Left colon (tissue), 2 donors: ENCODE results near the gene TIMM44. TPM values are rescaled to one million over a fixed set of nuclear protein-coding genes. Genes with fewer than 3 reads are reported as not detected.
"Not testable (repeated sequence)": the region's sequence is repeated elsewhere in the genome, so short reads cannot be mapped to it uniquely, and the experiment has no call there.

Experiments
- ATAC-seq: fragments of 200-7000 bp; cut with Tn5 transposase; one replicate; pipeline ENCODE4 v1.9.1; 2020; ENCODE audit warnings: mild to moderate bottlenecking, moderate library complexity
- DNase-seq, 2 donors: peaks; one replicate each; pipeline ENCODE4 v3.0.0-alpha.2; 2020
- intact Hi-C, 2 donors: fragments of 100-400 bp; cut with DNase I in 1 of 2; cut with micrococcal nuclease in 1 of 2; formaldehyde crosslinking; loops; one replicate each; pipeline versions ENCODE4 v1.11.2 to v1.14.0; 2022; cut with DNase I, micrococcal nuclease
- total RNA-seq, 2 donors: library from RNA; stranded (reverse); fragmentation: NEBNext Ultra II Directional; extraction: Animal tissue kit (Norgen Biotek cat#: 25700); gene quantifications; one replicate each; pipeline ENCODE4 v1.2.1, GENCODE V29; 2021
- donor health status: DM: no; HTN: no; CAD: no.
- donor health status: DM: yes; HTN: yes; CAD: no.

Gene TIMM44
- total RNA-seq, 2 donors from 2014 or later = 54.1 to 69.1 TPM

DNA sequence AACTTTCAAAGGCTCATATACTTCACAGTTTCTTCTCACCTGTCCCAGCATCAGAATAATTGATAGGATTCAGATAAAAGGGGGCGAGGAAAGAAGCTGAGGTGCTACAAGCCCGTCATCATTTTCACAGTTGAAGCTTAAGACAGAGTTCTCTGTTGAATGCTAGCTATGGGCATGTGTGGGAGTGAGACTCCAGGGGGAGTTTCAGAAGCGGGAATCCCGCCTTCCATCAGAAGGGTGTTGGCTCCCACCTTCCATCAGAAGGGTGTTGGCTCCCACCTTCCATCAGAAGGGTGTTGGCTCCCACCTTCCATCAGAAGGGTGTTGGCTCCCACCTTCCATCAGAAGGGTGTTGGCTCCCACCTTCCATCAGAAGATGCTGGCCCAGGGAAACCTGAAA, 17.6 kb upstream of the TIMM44 start:
- DNase-seq, ATAC-seq, intact Hi-C loops: not testable (repeated sequence)

DNA sequence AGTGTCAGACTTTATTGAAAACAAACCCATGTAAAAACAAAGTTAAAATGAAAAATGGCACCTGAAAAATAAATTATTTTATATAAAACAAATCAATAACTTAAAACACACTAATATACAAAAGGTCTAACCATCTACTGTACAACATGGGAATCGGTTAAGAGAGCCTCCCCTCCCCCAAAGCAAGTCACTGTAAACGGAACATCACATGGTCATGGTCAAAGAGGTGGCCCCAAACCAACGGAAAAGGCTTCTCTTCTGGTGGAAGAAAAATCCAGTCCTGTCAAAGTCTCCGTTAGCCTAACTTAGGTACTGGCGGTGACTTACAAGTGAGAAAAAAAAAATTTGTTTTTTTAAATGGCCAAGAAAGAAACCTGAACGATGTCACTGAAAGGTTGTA, 15.7 kb upstream of the TIMM44 start:
- no peak for ATAC-seq
- DNase-seq = no peak
- intact Hi-C loops = no loop called here

DNA sequence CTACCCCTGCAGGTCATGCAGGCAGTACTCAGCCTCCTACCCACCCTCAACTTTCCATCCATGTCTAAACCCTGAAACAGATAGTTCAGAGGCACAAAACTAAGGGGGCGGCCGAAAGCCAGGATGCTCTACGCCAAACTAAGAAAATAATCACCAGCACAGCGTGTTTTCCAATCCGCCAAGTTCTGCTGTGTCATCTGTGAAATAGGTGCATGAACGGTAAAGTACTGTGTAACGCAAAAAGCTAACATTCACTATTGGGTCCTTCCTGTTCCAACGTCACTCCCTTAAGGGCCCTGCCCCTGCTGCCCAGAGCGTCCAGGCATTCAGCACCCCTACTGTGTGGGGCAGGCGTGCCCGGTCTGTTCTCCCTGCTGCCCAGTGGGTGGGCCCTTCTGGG, 12.2 kb upstream of the TIMM44 start:
- ATAC-seq = peak; percentile 15
- DNase-seq = no peak
- intact Hi-C loops = no loop called here

DNA sequence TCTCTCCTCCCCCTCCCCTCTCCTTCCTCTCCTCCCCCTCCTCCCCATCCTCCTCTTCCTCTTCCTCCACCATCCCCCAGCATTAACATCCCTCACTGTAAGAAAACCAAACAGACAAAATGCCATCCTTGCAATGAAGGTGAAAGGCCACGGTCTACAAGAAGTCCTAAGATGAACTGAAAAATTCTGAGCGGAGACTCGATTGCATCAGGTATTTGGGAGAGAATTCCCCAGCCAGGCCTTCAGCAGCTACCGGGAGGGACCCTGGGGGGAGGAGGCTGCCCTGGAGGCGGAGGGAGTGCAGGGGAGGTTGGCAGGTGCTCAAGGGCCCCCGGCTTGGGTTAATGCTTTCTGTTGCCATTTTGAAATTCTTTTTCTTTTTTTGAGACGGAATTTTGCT, 10.1 kb upstream of the TIMM44 start:
- intact Hi-C loops = no loop called here
- no peak for DNase-seq
- ATAC-seq = no peak

DNA sequence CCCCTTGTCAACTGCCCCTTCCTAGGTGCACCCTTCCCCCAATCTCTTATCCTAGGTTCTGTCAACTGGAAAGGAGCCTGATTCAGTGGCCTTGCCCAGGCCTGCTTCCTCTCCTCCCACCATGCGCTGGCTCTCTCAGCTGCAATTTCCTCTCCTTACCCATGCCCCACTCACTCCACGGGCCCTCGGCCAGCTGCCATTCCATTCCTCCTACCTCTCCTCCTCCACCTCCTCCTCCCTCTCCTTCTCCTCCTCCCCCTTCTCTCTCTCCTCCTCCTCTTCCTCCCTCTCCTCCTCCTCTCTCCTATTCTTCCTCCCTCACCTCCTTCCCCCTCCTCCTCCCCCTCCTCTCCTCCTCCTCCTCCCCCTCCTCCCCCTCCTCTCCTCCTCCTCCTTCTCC, 9.6 kb upstream of the TIMM44 start:
- ATAC-seq (no peak), DNase-seq (no peak)
- intact Hi-C loops = no loop called here

DNA sequence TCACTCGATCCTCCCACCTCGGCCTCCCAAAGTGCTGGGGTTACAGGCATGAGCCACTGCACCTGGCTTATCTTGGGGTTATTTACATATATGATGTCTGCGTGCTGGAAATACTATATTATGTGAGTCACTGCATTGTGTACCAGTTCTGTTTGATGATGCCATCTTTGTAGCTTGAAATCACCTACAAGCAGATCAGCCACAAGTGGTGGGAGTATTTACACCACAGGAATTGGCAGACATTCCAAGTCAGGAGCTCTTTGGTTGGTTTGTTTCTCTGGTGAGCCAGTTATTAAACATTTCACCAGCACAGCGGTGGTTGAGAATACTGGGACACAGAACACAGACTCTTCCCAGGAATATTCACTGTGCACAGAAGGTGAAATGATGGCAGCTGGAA, 4.5 kb upstream of the TIMM44 start:
- intact Hi-C loops = loop anchor here in 1 of 2 donors (5.0 kb wide), 1 partner anchor 54 kb away; no protein-coding TSS in a partner anchor
- no peak for ATAC-seq
- no peak for DNase-seq

DNA sequence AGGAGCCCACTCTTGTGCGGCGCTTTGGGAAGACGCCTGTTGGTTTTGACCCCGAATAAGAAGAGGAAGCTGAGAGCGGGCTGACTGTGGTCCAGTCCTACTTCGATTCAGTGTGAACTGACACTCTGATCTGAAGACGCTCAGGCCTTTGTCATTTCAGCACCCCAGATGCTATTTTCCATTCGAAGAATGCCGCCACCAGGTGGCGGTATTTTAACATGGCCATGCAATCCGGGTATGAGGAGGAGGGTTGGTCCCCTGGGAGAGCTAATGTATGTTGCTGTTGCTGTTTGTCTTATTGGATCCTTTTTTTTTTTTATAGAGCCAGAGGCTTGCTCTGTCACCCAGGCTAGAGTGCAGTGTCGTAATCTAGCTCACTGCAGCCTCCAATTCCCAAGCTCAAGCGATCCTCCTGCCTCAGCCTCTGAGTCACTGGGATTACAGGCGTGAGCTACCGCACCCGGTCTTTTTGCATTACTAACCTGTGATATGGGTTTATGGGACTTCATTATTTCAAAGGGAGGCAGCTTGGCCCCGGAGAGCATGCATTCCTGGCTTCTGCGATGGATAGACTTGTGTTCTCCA, 803 bp upstream of the TIMM44 start:
- intact Hi-C loops = no loop called here
- ATAC-seq = peak; percentile 60
- DNase-seq = peak; percentile 83 to 95

DNA sequence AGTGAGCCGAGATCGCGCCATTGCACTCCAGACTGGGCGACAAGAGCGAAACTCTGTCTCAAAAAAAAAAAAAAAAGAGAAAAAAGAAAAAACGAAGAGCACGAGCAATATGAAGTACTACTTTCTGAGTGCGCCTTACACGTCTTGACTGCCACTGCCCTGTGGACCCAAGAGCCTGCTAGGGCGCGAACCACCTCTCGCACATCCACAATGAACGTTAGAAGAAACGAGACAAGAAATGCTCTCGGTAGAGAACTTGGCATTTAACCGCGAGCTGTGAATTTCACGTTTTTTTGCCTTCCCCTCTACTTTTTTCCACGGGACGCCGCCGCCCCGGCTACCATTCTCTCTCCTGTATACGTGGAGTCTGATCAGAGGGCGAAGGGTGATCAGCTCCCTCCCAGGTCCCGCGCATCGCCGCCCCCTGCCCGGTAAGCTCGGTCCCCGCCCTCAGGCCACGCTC, 454 bp downstream of the TIMM44 start:
- intact Hi-C loops = no loop called here
- DNase-seq (peak in 1 of 2 donors; percentile 11), ATAC-seq (peak; percentile 31)

DNA sequence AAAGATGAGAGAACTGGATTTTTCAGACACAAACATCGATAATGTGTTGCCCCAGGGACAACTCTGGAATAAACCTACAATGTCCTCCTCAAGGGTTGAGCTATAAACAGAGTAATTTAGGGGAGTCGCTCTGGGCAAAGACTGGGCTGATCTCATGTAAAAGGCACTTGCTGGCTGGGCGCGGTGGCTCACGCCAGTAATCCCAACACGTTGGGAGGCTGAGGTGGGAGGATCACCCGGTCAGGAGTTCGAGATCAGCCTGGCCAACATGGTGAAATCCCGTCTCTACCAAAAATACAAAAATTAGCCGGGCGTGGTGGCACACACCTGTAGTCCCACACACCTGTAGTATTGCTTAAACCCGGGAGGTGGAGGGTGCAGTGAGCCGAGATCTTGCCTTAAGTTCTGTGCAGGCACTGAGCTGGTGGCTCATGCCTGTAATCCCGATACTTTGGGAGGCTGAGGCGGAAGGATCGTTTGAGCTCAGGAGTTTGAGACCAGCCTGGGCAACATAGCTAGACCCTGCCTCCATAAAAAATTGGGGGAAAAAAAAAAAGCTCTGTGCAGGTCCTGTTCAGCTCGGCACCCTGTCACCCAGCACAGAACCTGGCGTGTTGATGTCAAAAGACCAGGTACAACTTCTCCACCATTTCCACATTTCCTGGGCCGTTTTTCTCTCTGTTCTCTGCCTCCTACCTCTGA, 1.4 kb downstream of the TIMM44 start:
- DNase-seq (no peak), ATAC-seq (no peak)
- intact Hi-C loops = no loop called here

DNA sequence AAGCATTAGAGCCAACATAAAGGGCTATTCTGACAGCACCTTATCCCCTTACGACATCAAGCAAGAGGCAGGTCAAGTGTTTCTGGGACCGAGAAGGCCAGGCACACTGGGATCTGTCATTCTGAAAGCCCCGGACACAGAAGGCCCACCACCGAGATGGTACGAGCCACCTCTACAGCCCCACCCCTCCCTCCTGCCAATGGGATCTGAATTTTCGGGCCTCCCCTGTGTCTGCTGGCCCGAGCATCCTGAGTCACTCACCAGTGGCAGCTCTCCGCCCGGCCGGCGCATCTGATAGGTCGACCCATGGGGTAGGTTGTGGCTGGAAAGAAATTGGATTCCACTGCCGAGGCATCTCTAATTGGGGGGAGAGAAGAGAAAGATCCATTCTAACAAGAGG, 2.6 kb downstream of the TIMM44 start:
- DNase-seq (no peak), ATAC-seq (no peak)
- intact Hi-C loops = no loop called here

DNA sequence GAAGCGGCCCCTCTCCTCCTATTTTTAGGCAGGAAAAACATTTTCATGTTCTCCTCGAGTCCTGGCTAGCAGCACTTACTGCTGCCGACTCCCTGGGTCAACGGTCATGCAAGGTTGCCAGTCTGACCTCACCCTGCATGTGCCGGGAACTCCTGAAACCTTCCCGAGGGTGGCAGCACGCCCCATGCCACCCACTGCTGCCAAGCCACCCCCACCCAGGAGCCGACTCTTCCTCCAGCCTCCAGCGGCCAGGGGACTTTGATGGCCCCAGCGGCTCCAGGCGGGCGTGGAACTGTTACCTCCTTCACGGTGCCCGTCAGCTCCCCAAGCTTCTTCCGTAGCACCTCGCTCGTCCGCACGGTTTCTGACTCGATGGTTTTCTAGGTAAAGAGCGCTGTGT, 8.7 kb downstream of the TIMM44 start:
- ATAC-seq = peak; percentile 30
- no peak for DNase-seq
- intact Hi-C loops = no loop called here

DNA sequence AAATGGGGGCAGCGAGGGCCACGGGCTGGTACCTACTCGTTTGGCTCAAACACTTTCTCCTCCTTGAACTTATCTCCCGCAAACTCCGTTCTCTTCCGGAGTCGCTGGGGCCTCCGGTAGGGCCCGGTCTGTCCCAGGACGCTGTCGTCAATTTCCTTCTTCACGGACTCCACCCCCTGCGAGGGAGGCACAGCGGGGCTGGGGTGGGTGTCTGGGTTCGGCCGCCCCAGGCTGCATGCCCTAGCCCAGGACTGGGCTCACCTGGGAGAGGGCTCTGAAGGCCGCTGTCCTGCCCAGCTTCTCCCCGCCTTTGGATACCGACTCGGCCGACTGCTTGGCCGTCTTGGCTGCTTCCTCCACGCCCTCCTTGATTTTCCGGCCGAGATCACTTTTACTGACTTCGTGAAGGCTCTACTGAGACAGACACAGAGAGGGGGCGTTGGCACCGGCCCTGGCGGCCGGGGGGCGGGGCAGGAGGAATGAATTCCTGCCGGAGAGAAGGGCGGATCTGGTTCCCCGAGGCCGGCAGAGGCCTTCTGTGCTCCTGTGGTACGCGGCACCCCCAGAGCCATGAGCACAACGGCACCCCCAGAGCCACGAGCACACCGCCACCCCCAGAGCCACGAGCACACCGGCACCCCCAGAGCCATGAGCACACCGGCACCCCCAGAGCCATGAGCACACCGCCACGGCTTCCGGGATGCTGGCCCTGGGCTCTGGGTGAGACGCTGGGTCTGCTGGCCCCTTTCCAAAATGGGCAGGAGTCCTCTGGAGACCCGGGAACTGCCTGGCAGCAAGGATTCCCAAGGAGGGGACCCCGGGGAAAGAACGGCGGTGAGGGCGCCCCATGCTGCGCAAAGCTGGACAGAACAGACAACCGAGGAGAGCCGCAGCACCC, 9.4 kb downstream of the TIMM44 start:
- peak in 1 of 2 donors; percentile 48 for DNase-seq
- peak; percentile 67 for ATAC-seq
- intact Hi-C loops = no loop called here

DNA sequence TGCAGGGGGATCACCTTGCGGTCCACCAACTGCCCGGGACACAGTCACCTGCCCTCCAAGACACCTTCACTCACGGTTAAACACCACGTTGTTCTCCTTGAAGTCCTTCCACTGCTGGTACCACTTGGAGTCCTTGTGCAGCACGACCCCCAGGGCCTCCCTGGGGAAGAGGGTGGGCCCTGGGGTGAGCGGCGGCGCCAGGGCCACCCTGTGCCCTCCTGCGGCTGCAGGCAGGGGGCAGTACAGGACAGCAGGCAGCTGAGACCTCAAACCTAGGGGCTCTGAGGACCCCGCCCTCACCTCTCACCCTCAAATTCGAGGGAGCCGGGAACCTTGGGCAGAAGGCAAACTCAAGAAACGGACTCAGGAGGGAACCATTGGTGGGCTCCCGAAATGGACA, 10.1 kb downstream of the TIMM44 start:
- DNase-seq (no peak), ATAC-seq (no peak)
- intact Hi-C loops = no loop called here

DNA sequence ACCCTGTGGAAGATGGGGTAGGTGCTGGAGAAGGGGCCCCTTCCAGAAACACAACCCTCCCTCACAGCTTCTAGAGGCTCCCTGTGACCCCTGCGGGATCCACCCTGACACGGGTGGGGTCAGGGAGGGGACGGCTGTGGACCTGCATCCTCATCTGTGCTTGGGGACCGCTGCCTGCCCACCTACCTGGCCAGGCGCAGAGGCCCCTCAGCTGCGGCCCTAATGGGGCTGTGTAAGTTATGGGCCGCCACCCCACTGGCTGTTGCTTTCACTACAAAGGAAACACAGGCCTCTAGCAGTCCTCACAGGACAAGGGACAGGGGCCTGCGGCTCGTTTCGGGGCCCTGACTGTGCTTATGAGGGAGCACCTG, 10.6 kb downstream of the TIMM44 start:
- no peak for ATAC-seq
- intact Hi-C loops = no loop called here
- no peak for DNase-seq

DNA sequence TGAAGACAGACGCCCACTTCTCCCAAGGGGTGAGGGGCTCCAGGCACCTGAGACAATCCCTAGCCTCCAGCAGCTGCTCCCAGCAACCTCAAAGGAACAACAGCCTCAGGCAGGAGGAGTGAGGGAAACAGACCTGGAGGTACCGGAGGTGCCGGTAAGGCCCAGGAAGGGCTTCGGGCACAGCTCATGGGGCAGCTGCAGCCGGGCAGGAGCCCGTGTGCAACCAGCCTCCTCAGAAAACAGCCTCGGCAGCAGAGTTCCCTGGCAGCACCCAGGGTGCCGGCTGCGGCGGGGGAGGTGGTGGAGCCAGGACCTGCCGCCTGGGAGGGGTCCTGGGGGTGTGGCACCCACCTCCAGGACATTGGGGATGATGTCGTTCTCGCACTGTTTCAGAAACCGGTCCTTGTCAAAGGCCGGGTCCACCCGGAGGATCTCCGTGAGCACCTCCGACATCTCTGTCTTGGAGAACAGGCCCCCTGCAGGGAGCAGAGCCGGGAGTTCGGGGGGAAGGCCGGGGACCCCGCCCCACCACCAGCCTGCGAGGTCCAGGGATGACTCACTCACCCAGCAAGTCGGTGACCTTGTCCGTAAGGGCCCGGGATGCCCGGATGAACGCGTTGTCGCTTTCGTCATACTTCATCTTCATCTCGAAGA, 11.1 kb downstream of the TIMM44 start:
- intact Hi-C loops = no loop called here
- DNase-seq = no peak
- ATAC-seq = no peak

DNA sequence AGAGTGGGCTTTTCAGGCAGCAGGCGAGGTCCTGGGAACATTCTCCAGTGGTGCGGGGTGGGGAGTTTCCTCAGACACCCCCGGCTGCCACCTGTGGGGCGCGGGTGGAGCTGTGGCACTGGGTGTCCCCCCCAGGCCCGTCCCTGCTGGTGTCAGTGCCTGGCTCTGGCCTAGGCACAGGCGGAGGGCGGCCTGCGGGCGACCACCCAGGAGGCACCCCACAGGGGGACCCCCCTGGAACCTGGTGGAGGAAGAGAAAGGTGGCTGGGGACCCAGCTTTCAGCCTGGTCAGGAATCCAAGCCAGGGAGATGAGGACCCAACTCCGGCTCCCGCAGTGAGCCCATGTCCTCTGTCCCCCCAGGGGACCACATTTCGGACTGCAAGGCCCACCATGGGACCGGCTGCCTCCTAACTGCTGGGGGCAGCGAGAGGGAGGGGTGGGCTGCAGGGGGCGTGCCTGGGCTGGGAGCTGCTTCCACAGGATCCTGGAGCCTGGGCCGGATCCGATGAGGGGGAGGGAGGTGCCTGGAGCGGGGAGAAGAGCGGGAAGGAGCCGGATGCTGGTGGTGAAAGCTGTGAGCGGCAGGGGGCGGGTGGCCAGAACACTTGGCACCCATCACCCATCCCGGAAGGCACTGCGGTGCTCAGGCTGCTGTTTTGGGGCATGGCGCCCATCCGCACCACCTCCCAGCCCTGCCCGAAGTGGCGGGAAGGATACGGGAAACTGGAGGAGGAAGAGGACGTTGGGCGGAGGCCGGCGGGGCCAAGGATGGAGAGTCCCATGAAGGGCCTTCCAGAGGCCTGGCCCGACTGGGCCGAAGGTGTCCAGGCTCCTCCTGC, 12.0 kb downstream of the TIMM44 start:
- intact Hi-C loops = no loop called here
- no peak for ATAC-seq
- no peak for DNase-seq

DNA sequence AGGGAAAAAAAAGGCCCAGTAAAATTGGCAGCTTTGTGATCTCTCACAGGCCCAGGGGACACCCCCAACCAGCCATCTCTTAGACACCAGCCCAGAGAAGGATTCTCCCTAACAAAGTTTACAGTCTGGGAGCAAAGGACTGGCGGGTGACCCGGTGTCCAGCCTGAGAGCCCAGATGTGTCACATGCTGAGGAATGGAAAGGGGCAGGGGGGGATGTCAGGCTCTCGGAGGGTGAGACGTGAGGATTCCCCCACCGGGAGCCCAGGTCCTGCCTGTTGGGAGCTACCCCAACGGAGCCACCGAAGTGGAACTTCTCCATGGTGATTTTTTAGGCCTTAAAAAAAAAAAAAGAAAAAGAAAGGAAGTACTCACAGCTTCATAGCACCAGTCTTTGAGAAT, 12.7 kb downstream of the TIMM44 start:
- ATAC-seq = no peak
- intact Hi-C loops = no loop called here

DNA sequence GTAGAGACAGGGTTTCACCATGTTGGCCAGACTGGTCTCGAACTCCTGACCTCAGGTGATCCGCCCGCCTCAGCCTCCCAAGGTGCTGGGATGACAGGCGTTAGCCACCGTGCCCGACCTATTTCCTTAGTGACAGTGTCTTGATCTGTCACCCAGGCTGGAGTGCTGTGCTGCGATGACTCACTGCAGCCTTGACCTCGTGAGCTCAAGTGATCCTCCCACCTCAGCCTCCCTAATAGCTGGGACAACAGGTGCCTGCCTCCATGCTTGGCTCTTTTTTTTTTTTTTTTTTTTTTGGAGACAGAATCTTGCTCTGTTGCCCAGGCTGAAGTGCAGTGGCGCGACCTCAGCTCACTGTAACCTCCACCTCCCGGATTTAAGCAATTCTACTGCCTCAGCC, 13.4 kb downstream of the TIMM44 start:
- intact Hi-C loops, DNase-seq, ATAC-seq: not testable (repeated sequence)

More for the DNA sequence above, 12.7 kb downstream of the TIMM44 start:
- DNase-seq = no peak
